ENCODE results near the gene ZNF667. TPM values are rescaled to one million over a fixed set of nuclear protein-coding genes. Genes with fewer than 3 reads are reported as not detected.

ZNF667 gene
- total and polyA plus RNA-seq, 4 experiments from 2014 or later, result 0.09 to 0.23 (median 0.15) TPM; not detected in 1

DNA sequence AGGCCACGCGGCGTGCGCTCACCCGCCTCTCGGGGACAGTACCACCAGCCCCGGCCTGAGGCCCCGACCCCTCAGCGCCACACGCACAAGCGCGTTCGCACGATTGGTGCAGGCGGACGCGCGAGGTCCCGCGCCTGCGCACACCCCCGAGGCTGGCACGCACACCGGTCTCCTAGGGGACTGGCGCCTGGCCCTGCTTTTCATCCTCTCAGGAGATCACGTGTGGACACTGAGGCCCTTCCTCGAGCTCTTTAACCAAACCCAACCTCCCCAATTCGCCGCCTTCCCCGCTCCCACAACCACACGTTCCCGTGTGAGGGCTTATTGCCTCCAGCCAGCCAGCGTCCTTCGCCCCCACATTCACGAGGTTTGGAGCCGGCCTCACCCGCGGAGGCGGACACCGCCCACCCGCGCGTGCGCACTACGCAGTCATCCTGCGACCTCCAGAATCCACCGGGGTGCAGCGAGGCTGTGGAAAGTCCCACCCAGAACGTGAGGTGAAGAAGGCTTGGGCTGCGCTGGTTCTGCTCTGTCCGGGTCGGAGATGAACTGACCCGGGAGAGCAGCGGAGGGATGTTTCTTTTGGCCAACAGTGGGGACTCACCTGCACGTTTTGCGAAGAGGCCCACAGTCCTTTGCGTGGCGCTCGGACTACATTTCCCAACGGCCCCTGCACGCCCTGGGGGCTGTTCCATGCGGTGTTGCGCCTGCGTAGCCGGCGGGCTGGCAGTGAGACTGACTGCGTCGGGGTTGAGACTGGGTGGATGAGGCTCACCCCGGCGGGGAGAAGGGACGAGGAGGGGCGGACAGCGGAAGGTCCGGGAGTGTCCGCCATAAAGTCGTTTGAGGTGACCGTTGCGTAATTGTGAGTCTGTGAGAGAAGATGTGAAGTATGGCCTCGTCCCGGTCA is 539 bp upstream of the ZNF667 start:
- H3K27me3 Mint-ChIP-seq, result peaks cover 11 to 19% of the 10 kb centered on the region in 2 donors
- H3K9me3 Mint-ChIP-seq, result peaks cover 11 to 83% (median 75%) of the 10 kb centered on the region in 8 donors
- peaks cover 0 to 12% of the 10 kb centered on the region in 2 donors for H3K9me3 ChIP-seq (ENCODE audit: control insufficient read depth in 1 of 2, low read length in 2 of 2)
- H3K27ac ChIP-seq (ENCODE audit: low read depth, low read length), result no peak overlapping the region
- no peaks in the 10 kb centered on the region for H3K4me1 ChIP-seq (ENCODE audit: insufficient read depth, low read length)
- peak in 3 of 5 donors; percentile 8 to 40 (median 32) for DNase-seq
- ChIA-PET POLR2A (ENCODE audit: partially characterized antibody) (no interaction called here), CTCF (ENCODE audit: partially characterized antibody) (no interaction called here)
- no peaks in the 10 kb centered on the region for H3K36me3 ChIP-seq (ENCODE audit: insufficient read depth, low read length)
- peaks cover 0 to 19% (median 6%) of the 10 kb centered on the region in 4 donors for H3K4me1 Mint-ChIP-seq
- H3K27ac Mint-ChIP-seq, result peak overlapping the region in 2 of 7 donors; percentile 84 to 91
- intact Hi-C loops (cut with micrococcal nuclease), result no loop called here
- H3K36me3 Mint-ChIP-seq, result peaks cover 16 to 30% of the 10 kb centered on the region in 2 donors
- H3K27me3 ChIP-seq (ENCODE audit: insufficient read depth, low read length), result no peaks in the 10 kb centered on the region
- H3K4me3 ChIP-seq (ENCODE audit: low read length in 2 of 2), result no peak overlapping the region
- peak overlapping the region in 6 of 8 donors; percentile 44 to 87 (median 79) for H3K4me3 Mint-ChIP-seq

GRCh38 chr19:56476093-56476492 is 1.1 kb downstream of the ZNF667 start:
- H3K27ac ChIP-seq (ENCODE audit: low read depth, low read length), result no peak overlapping the region
- Mint-ChIP-seq H3K4me1 (peaks cover 0 to 19% (median 6%) of the 10 kb centered on the region in 4 donors), H3K4me3 (no peak overlapping the region), H3K36me3 (peaks cover 16 to 30% of the 10 kb centered on the region in 2 donors), H3K27me3 (peaks cover 11 to 18% of the 10 kb centered on the region in 2 donors), H3K27ac (no peak overlapping the region), H3K9me3 (peaks cover 12 to 85% (median 80%) of the 10 kb centered on the region in 8 donors)
- H3K4me3 ChIP-seq (ENCODE audit: low read length in 2 of 2), result no peak overlapping the region
- CTCF ChIA-PET (ENCODE audit: partially characterized antibody), result no interaction called here
- intact Hi-C loops (cut with micrococcal nuclease), result no loop called here
- no peak for DNase-seq
- no peaks in the 10 kb centered on the region for H3K36me3 ChIP-seq (ENCODE audit: insufficient read depth, low read length)
- POLR2A ChIA-PET (ENCODE audit: partially characterized antibody), result no interaction called here
- peaks cover 0 to 8% of the 10 kb centered on the region in 2 donors for H3K9me3 ChIP-seq (ENCODE audit: control insufficient read depth in 1 of 2, low read length in 2 of 2)
- H3K27me3 ChIP-seq (ENCODE audit: insufficient read depth, low read length), result no peaks in the 10 kb centered on the region
- H3K4me1 ChIP-seq (ENCODE audit: insufficient read depth, low read length), result no peaks in the 10 kb centered on the region

DNA sequence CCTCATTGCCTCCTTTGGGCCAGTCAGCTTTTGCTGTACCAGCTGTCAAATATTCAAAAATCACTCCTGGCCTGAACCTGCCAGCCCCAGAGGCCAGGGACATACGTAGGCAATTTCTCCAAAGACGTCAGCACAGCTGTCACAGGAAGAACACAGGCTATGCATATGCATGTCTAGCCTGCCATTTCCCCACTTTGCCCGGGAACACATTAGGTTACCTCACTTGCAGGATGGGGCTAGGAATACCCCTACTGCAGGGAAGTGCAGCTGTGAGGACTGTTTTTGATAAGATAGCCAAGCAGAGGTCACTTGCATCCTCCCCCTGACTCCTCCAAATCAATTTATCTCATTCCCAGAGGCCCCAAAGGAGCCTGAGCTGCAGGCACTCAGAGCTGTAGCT is 2.8 kb downstream of the ZNF667 start:
- Histone ChIP-seq H3K9me3 (ENCODE audit: control insufficient read depth in 1 of 2, low read length in 2 of 2) (peaks cover 0 to 11% of the 10 kb centered on the region in 2 donors), H3K36me3 (ENCODE audit: insufficient read depth, low read length) (no peaks in the 10 kb centered on the region), H3K4me3 (ENCODE audit: low read length in 2 of 2) (no peak overlapping the region), H3K4me1 (ENCODE audit: insufficient read depth, low read length) (no peaks in the 10 kb centered on the region), H3K27me3 (ENCODE audit: insufficient read depth, low read length) (no peaks in the 10 kb centered on the region), H3K27ac (ENCODE audit: low read depth, low read length) (no peak overlapping the region)
- POLR2A ChIA-PET (ENCODE audit: partially characterized antibody), result no interaction called here
- Mint-ChIP-seq H3K27ac (no peak overlapping the region), H3K4me3 (no peak overlapping the region), H3K36me3 (peaks cover 13 to 26% of the 10 kb centered on the region in 2 donors), H3K27me3 (peaks cover 11 to 13% of the 10 kb centered on the region in 2 donors), H3K9me3 (peaks cover 6 to 87% (median 72%) of the 10 kb centered on the region in 8 donors), H3K4me1 (peaks cover 0 to 19% (median 6%) of the 10 kb centered on the region in 4 donors)
- CTCF ChIA-PET (ENCODE audit: partially characterized antibody), result no interaction called here
- DNase-seq, result no peak
- intact Hi-C loops (cut with micrococcal nuclease), result no loop called here

- no peaks in the 10 kb centered on the region for H3K27me3 Mint-ChIP-seq
- H3K27ac Mint-ChIP-seq, result no peak overlapping the region
- Histone ChIP-seq H3K36me3 (ENCODE audit: insufficient read depth, low read length) (no peaks in the 10 kb centered on the region), H3K4me3 (ENCODE audit: low read length in 2 of 2) (no peak overlapping the region), H3K9me3 (ENCODE audit: control insufficient read depth in 1 of 2, low read length in 2 of 2) (peaks cover 0 to 45% of the 10 kb centered on the region in 2 donors), H3K4me1 (ENCODE audit: insufficient read depth, low read length) (no peaks in the 10 kb centered on the region), H3K27ac (ENCODE audit: low read depth, low read length) (no peak overlapping the region), H3K27me3 (ENCODE audit: insufficient read depth, low read length) (no peaks in the 10 kb centered on the region)
- intact Hi-C loops (cut with micrococcal nuclease), result no loop called here
- POLR2A ChIA-PET (ENCODE audit: partially characterized antibody), result no interaction called here
- H3K36me3 Mint-ChIP-seq, result peaks cover 21 to 30% of the 10 kb centered on the region in 2 donors
- H3K4me1 Mint-ChIP-seq, result no peaks in the 10 kb centered on the region
- DNase-seq, result no peak
- CTCF ChIA-PET (ENCODE audit: partially characterized antibody), result no interaction called here
- no peak overlapping the region for H3K4me3 Mint-ChIP-seq
- H3K9me3 Mint-ChIP-seq, result peaks cover 7 to 81% (median 72%) of the 10 kb centered on the region in 8 donors
Observed at GRCh38 chr19:56441206-56441792, 35.8 kb downstream of the ZNF667 start.

- H3K27ac Mint-ChIP-seq, result no peak overlapping the region
- POLR2A ChIA-PET (ENCODE audit: partially characterized antibody), result no interaction called here
- Histone ChIP-seq H3K27ac (ENCODE audit: low read depth, low read length) (no peak overlapping the region), H3K27me3 (ENCODE audit: insufficient read depth, low read length) (no peaks in the 10 kb centered on the region), H3K4me3 (ENCODE audit: low read length in 2 of 2) (no peak overlapping the region), H3K36me3 (ENCODE audit: insufficient read depth, low read length) (peaks cover 9% of the 10 kb centered on the region), H3K4me1 (ENCODE audit: insufficient read depth, low read length) (no peaks in the 10 kb centered on the region), H3K9me3 (ENCODE audit: control insufficient read depth in 1 of 2, low read length in 2 of 2) (peaks cover 11 to 77% of the 10 kb centered on the region in 2 donors)
- no peaks in the 10 kb centered on the region for H3K4me1 Mint-ChIP-seq
- peaks cover 0 to 95% (median 90%) of the 10 kb centered on the region in 8 donors for H3K9me3 Mint-ChIP-seq
- peaks cover 60 to 65% of the 10 kb centered on the region in 2 donors for H3K36me3 Mint-ChIP-seq
- H3K4me3 Mint-ChIP-seq, result no peak overlapping the region
- CTCF ChIA-PET (ENCODE audit: partially characterized antibody), result no interaction called here
- no peak for DNase-seq
- H3K27me3 Mint-ChIP-seq, result no peaks in the 10 kb centered on the region
- intact Hi-C loops (cut with micrococcal nuclease), result no loop called here
Observed at GRCh38 chr19:56423985-56424353, 53.2 kb downstream of the ZNF667 start.

- H3K9me3 Mint-ChIP-seq, result peaks cover 0 to 98% (median 94%) of the 10 kb centered on the region in 8 donors
- POLR2A ChIA-PET (ENCODE audit: partially characterized antibody), result no interaction called here
Observed at GRCh38 chr19:56423276-56423984, 53.7 kb downstream of the ZNF667 start.

More at GRCh38 chr19:56423276-56423984, 53.7 kb downstream of the ZNF667 start:
- peaks cover 66 to 69% of the 10 kb centered on the region in 2 donors for H3K36me3 Mint-ChIP-seq
- no peaks in the 10 kb centered on the region for H3K27me3 ChIP-seq (ENCODE audit: insufficient read depth, low read length)
- H3K4me1 Mint-ChIP-seq, result no peaks in the 10 kb centered on the region
- no peaks in the 10 kb centered on the region for H3K4me1 ChIP-seq (ENCODE audit: insufficient read depth, low read length)
- H3K27ac ChIP-seq (ENCODE audit: low read depth, low read length), result no peak overlapping the region
- H3K27ac Mint-ChIP-seq, result peak overlapping the region in 1 of 7 donors; percentile 22
- peaks cover 11 to 77% of the 10 kb centered on the region in 2 donors for H3K9me3 ChIP-seq (ENCODE audit: control insufficient read depth in 1 of 2, low read length in 2 of 2)
- intact Hi-C loops (cut with micrococcal nuclease), result no loop called here
- H3K4me3 ChIP-seq (ENCODE audit: low read length in 2 of 2), result peak overlapping the region in 1 of 2 donors; percentile 6
- H3K36me3 ChIP-seq (ENCODE audit: insufficient read depth, low read length), result peaks cover 9% of the 10 kb centered on the region
- no peak for DNase-seq
- CTCF ChIA-PET (ENCODE audit: partially characterized antibody), result no interaction called here
- H3K4me3 Mint-ChIP-seq, result no peak overlapping the region
- H3K27me3 Mint-ChIP-seq, result no peaks in the 10 kb centered on the region
